BE2C (cell line): ENCODE measurements around the gene SPINK2.

Experiments
- DNase-seq: peaks from one replicate; pipeline ENCODE4 v3.0.0-alpha.2; 2020
- H3K27me3 ChIP-seq: fragments of 250-450 bp; sonication (Bioruptor Pico); 2 replicates; pipeline ENCODE4 v1.5.1; 2020; ENCODE audit warnings: mild to moderate bottlenecking
- H3K36me3 ChIP-seq: fragments of 250-450 bp; sonication (Bioruptor Pico); 2 replicates; pipeline ENCODE4 v1.5.1; 2020; ENCODE audit warnings: mild to moderate bottlenecking
- H3K4me1 ChIP-seq: fragments of 250-450 bp; sonication (Bioruptor Pico); 2 replicates; pipeline ENCODE4 v1.5.1; 2020
- H3K4me3 ChIP-seq: 2 replicates; pipeline ENCODE4 v1.5.1; 2011; ENCODE audit warnings: low read depth, low read length
- H3K9me3 ChIP-seq: fragments of 250-450 bp; sonication (Bioruptor Pico); 2 replicates; pipeline ENCODE4 v1.5.1; 2020
- TF ChIP-seq, protein P1 (sequence below): IDR thresholded peaks from 2 replicates; pipeline ENCODE4 v1.5.1; 2012; ENCODE audit warnings: mild to moderate bottlenecking, low read depth, low read length

SPINK2 gene

DNA sequence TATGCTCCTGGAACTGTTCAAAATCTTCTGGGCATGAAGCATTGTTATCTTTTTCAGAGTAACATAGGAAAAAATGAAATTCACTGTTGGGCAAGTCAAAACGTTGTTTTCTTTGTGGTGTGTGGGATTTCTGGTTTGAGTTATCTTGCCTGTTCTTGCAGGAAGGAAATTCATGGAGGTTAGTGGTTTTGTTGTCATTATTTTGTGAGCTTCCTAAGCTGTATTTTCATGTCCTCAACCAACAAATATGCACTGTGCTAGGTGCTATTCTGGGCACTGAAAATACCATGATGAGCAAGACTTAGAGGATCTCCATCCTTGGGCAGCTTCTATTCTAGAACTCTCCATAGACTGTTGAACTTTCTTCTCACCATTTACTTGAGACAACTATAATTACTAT, 16.9 kb downstream of the SPINK2 start:
- no peak overlapping the region for H3K4me3 ChIP-seq
- no peaks in the 10 kb centered on the region for H3K4me1 ChIP-seq
- H3K36me3 ChIP-seq, result no peaks in the 10 kb centered on the region
- no peak for DNase-seq
- TF ChIP-seq, protein P1, sequence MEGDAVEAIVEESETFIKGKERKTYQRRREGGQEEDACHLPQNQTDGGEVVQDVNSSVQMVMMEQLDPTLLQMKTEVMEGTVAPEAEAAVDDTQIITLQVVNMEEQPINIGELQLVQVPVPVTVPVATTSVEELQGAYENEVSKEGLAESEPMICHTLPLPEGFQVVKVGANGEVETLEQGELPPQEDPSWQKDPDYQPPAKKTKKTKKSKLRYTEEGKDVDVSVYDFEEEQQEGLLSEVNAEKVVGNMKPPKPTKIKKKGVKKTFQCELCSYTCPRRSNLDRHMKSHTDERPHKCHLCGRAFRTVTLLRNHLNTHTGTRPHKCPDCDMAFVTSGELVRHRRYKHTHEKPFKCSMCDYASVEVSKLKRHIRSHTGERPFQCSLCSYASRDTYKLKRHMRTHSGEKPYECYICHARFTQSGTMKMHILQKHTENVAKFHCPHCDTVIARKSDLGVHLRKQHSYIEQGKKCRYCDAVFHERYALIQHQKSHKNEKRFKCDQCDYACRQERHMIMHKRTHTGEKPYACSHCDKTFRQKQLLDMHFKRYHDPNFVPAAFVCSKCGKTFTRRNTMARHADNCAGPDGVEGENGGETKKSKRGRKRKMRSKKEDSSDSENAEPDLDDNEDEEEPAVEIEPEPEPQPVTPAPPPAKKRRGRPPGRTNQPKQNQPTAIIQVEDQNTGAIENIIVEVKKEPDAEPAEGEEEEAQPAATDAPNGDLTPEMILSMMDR, result no peak
- no peaks in the 10 kb centered on the region for H3K9me3 ChIP-seq
- H3K27me3 ChIP-seq, result no peaks in the 10 kb centered on the region

DNA sequence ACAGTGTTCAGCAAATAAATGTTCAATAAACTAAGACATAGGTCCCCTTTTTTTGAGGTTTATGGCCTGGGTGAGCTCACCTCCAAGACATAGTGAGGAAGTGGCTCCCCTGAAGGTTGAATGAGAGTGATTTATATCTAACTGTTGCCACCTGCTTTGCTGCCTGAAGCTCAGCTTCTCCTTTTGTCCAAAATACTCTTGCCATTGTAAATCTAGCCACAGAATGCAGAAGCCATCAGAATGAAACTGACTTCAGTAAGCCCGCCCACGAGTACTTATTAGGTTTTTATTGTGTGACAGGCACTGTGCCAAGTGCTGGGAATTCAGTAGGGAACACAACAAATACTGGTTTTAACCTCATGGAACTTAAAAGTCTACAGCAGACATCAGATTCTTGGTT, 18.0 kb downstream of the SPINK2 start:
- no peak overlapping the region for H3K4me3 ChIP-seq
- H3K9me3 ChIP-seq, result no peaks in the 10 kb centered on the region
- H3K4me1 ChIP-seq, result no peaks in the 10 kb centered on the region
- H3K36me3 ChIP-seq, result no peaks in the 10 kb centered on the region
- no peaks in the 10 kb centered on the region for H3K27me3 ChIP-seq
- DNase-seq, result no peak
- TF ChIP-seq, protein P1, result no peak

DNA sequence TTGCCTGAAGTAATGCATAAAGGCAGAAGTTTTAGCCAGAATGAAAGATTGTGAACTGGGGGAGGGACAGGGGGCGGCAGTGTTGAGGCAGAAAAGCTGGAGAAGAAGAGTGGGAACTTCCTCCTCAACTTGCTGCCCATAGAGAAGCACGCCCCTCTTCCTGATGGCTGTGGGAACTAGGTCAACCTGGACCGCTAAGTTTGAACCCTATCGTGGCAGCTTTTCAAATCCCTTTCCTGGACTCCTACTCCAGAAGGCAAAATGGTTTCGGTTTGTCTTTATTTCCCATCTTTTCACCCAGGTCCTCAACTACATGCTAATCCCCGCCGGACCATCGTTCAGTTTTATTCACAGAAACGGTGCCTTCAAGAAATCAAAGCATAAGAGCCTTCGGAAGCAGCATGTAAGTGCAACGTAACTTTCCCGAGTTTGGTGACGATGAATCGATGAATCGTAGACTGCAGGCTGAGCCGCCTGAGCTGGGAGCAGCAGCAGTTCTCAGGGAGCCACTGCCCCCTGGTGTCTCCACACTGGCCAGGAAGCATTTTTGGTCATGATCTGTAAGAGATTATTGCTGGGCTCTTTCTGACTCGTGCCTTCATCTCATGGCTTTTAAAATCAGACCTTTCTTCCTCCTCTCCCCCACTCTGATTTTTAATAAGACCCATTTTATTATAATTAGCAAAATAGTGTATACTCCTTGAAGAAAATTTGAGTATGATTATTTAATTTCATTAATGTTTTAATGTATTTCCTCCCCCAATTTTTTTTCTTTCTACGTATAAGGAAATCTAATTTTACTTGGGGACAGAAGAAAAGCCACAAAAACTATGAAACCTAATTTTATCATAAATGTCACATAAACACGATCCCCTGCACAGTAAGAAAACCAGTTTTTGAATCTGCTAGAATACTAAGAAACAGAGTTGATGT, 21.4 kb downstream of the SPINK2 start:
- H3K36me3 ChIP-seq, result no peaks in the 10 kb centered on the region
- DNase-seq, result peak; percentile 82
- no peaks in the 10 kb centered on the region for H3K27me3 ChIP-seq
- H3K4me3 ChIP-seq, result peak overlapping the region; percentile 89
- no peaks in the 10 kb centered on the region for H3K4me1 ChIP-seq
- no peaks in the 10 kb centered on the region for H3K9me3 ChIP-seq
- TF ChIP-seq, protein P1, result peak; percentile 95

DNA sequence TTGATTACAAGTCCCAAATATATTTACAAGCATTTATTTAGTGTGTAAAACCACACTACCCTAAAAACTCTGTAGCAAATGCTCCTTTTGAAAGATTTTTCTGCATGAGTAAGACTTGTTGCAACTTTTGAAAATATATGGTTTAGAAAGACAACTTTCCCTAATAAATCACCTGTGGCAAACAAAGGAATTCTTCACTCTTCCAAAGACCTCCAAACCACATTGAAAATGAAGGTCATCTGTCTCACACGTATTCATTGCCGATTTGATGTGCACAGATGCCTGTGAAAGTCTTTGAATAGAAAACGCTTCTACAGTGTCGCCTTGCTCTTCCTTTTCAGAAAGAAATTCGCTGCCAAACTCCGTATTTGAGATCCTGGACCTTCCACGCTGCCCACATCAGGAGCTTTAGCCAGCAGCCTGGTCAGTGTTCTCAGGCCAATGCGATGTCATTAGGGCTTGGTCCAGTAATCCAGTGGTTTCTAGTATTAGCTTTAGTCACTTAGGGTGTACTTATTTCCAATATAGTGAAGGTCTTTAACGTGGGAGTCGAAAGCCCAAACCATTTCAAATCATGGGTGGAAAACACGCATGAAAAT, 22.2 kb downstream of the SPINK2 start:
- DNase-seq, result no peak
- Histone ChIP-seq H3K9me3 (no peaks in the 10 kb centered on the region), H3K27me3 (no peaks in the 10 kb centered on the region), H3K4me1 (no peaks in the 10 kb centered on the region), H3K4me3 (peak overlapping the region; percentile 89), H3K36me3 (no peaks in the 10 kb centered on the region)
- TF ChIP-seq, protein P1, result no peak

DNA sequence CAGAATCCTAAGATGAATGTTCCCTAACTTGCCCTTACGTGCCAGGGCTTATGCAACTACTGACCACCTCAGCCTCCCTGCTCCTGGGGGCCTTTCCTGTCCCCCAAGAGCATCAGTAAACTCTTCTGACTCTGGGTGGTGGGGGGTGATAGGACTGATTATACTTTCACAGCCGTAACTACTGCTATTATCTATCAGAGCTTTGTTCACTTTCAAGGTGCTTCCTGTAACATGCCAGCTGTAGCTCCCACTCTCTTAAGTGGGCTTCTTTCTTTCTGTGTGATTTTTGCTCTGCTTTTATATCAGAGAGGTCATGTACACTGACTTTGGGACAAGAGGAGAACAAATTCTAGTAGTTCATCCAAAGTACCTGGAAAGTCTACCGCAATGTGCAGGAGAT, 25.3 kb downstream of the SPINK2 start:
- TF ChIP-seq, protein P1, result no peak
- Histone ChIP-seq H3K27me3 (no peaks in the 10 kb centered on the region), H3K4me3 (no peak overlapping the region), H3K36me3 (no peaks in the 10 kb centered on the region), H3K4me1 (no peaks in the 10 kb centered on the region), H3K9me3 (no peaks in the 10 kb centered on the region)
- DNase-seq, result no peak

DNA sequence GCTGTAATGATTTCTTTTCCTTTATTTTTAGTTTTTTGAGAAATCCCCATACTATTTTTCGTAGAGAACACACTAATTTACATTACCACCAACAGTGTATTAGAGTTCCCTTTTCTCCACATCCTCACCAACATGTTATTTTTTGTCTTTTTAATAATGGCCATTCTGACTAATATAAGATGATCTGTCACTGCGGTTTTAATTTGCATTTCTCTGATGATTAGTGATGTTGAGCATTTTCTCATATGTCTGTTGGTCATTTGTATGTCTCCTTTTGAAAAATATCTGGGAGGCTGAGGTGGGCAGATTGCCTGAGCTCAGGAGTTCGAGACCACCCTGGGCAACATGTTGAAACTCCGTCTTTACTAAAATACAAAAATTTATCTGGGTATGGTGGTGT, 30.2 kb downstream of the SPINK2 start:
- no peak for DNase-seq
- no peaks in the 10 kb centered on the region for H3K27me3 ChIP-seq
- H3K9me3 ChIP-seq, result no peaks in the 10 kb centered on the region
- no peaks in the 10 kb centered on the region for H3K36me3 ChIP-seq
- no peaks in the 10 kb centered on the region for H3K4me1 ChIP-seq
- TF ChIP-seq, protein P1, result no peak
- no peak overlapping the region for H3K4me3 ChIP-seq
